ENCODE measurements around the gene GFRA1.

Gene GFRA1

DNA sequence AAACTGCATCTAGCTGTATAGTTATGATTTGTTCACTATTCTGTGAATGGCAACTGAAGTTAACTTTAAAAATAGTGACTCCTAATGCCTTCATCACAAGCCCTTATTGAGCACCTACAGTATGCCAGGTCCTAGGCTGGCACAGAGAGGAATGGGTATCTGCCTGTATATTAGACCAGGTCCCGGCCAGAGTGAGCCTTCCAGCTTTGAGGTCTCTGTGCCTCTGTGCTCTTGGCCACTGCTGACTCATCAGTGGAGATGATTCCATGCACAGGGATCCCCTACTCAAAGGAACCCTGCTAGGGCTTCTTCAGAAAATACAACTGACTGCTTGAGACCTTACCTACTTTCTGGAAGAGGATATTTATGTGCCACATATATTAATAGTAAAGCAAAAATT is 118.4 kb downstream of the GFRA1 start:
- no peaks in the 10 kb centered on the region for H3K9me3 ChIP-seq (ENCODE audit: control insufficient read depth, low read length)
- H3K27me3 ChIP-seq (replicated peaks; ENCODE audit: control insufficient read depth, insufficient read depth, low read length): no peaks in the 10 kb centered on the region
- DNase-seq (ENCODE audit: low read depth): no peak
- no peak overlapping the region for H3K9ac ChIP-seq (ENCODE audit: low read length)
- H3K4me3 ChIP-seq (ENCODE audit: low read length): no peak overlapping the region
- H3K36me3 ChIP-seq (ENCODE audit: control insufficient read depth, insufficient read depth, low read length, severe bottlenecking): no peaks in the 10 kb centered on the region
- H3K4me1 ChIP-seq (ENCODE audit: control insufficient read depth, insufficient read depth, low read length): no peaks in the 10 kb centered on the region

DNA sequence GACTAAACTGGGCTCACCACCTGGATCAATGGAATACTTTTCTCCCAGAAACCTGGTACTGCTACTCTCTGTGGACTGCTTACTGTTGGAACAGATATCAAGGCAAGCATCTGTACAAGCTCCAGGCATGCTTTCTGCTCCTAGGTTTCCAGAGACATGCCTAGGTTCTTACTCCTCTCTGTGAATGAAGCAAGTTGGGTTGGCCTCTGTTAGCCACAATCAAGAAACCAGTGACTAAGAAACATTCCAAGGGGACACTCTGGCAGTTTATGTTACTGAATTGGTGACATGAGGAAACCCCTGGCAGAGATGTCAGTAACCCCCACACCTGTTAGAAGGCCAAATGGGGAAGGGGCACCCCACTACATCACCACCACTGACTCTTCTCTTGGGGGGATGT is 121.9 kb downstream of the GFRA1 start:
- Histone ChIP-seq H3K4me3 (ENCODE audit: low read length) (no peak overlapping the region), H3K36me3 (ENCODE audit: control insufficient read depth, insufficient read depth, low read length, severe bottlenecking) (no peaks in the 10 kb centered on the region), H3K9me3 (ENCODE audit: control insufficient read depth, low read length) (no peaks in the 10 kb centered on the region), H3K9ac (ENCODE audit: low read length) (no peak overlapping the region), H3K4me1 (ENCODE audit: control insufficient read depth, insufficient read depth, low read length) (peaks cover 7% of the 10 kb centered on the region), H3K27me3 (replicated peaks; ENCODE audit: control insufficient read depth, insufficient read depth, low read length) (no peaks in the 10 kb centered on the region)
- no peak for DNase-seq (ENCODE audit: low read depth)

DNA sequence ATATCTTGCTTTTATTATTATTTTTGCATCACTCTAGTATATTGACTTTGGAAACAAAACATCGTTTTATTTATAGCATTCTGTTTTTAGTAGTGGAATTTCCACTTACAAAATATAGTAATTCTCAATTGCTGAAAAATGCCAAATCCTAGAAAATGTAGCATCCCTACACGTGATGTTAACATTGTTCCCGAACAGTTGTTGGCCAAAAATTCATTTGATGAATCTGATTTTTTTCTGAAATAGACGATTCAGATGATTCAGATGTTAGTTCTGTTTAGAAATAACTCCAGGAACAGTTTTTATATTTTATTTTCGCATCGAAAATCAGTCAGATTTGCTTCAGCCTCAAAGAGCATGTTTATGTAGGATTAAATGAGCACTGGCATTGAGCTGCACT is 122.4 kb downstream of the GFRA1 start:
- no peak for DNase-seq (ENCODE audit: low read depth)
- Histone ChIP-seq H3K9me3 (ENCODE audit: control insufficient read depth, low read length) (no peaks in the 10 kb centered on the region), H3K36me3 (ENCODE audit: control insufficient read depth, insufficient read depth, low read length, severe bottlenecking) (no peaks in the 10 kb centered on the region)

DNA sequence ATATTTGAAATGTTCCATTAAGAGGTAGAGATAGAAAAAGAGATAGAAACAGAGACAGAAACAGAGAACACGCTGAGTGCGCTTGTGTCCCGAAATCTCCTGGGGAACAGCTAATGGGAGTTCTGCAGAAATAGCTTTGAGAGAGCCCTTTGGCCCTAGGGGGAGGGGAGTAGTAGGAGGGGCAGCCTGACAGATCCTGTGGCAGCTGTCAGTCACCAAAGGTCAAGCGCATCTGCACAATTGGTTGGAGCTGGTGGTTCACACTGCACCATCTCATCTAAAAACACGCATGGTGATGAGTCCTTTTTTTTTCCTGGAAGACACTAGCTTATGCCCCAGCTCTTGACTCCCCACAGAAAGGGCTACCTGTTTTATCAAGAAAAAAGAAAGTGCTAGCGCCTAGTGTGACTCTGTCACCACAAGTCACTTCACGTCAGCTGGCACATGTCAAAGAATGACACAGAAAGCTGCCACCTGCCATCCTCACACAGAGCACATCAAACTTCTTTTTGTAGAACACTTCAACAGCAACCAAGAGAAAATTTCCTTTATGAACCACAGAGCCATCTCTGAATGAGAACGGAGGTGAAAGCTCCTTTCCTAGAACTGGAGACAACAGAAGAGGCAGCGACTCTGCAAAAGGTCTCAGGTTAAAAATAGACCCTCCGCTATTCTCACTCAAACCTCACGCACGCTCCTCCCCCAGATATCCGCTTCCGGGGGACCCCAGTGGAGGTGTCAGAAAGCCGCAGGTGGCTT is 125.7 kb downstream of the GFRA1 start:
- Histone ChIP-seq H3K27me3 (replicated peaks; ENCODE audit: control insufficient read depth, insufficient read depth, low read length) (no peaks in the 10 kb centered on the region), H3K9ac (ENCODE audit: low read length) (no peak overlapping the region), H3K9me3 (ENCODE audit: control insufficient read depth, low read length) (no peaks in the 10 kb centered on the region), H3K36me3 (ENCODE audit: control insufficient read depth, insufficient read depth, low read length, severe bottlenecking) (no peaks in the 10 kb centered on the region), H3K4me3 (ENCODE audit: low read length) (no peak overlapping the region), H3K4me1 (ENCODE audit: control insufficient read depth, insufficient read depth, low read length) (peaks cover 7% of the 10 kb centered on the region)
- DNase-seq (ENCODE audit: low read depth): no peak

More for the DNA sequence above, 122.4 kb downstream of the GFRA1 start:
- Histone ChIP-seq H3K27me3 (replicated peaks; ENCODE audit: control insufficient read depth, insufficient read depth, low read length) (no peaks in the 10 kb centered on the region), H3K4me3 (ENCODE audit: low read length) (no peak overlapping the region), H3K4me1 (ENCODE audit: control insufficient read depth, insufficient read depth, low read length) (peaks cover 7% of the 10 kb centered on the region), H3K9ac (ENCODE audit: low read length) (no peak overlapping the region)

DNA sequence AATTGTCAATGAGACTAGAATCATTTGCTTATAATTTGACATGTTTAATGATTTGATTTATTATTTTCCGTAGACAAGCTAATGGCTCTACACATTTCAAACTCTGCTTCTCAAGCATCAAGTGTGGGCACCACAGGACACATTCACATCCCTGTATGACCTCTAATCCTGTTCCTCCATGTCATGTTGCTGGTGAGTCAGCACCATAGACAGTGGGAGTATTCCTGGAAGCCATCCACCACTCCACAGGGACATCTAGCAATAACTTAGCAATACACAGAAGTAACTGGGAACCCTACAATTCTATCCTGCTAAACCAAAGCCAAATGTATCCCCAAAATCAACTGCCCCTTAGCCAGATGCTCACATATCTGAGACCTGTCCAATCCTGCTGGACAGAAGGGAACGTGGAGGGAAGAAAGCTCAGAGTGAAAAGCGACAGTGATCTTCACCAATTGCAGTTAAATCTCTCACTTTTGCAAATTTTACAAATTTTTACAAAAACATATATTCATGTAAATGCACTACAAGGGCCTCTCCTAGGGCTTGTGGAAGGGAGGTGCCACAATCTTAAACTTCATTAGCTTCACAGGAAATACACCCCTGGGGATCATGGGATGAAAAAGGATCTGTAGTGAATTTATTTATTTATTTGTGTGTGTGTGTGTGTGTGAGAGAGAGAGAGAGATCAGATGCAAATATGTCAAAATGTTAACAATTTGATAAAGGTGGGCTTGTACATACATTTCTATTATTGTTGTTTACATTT is 126.5 kb downstream of the GFRA1 start:
- DNase-seq (ENCODE audit: low read depth): no peak
- Histone ChIP-seq H3K9me3 (ENCODE audit: control insufficient read depth, low read length) (no peaks in the 10 kb centered on the region), H3K27me3 (replicated peaks; ENCODE audit: control insufficient read depth, insufficient read depth, low read length) (no peaks in the 10 kb centered on the region), H3K9ac (ENCODE audit: low read length) (no peak overlapping the region), H3K36me3 (ENCODE audit: control insufficient read depth, insufficient read depth, low read length, severe bottlenecking) (no peaks in the 10 kb centered on the region), H3K4me3 (ENCODE audit: low read length) (no peak overlapping the region), H3K4me1 (ENCODE audit: control insufficient read depth, insufficient read depth, low read length) (peaks cover 7% of the 10 kb centered on the region)

DNA sequence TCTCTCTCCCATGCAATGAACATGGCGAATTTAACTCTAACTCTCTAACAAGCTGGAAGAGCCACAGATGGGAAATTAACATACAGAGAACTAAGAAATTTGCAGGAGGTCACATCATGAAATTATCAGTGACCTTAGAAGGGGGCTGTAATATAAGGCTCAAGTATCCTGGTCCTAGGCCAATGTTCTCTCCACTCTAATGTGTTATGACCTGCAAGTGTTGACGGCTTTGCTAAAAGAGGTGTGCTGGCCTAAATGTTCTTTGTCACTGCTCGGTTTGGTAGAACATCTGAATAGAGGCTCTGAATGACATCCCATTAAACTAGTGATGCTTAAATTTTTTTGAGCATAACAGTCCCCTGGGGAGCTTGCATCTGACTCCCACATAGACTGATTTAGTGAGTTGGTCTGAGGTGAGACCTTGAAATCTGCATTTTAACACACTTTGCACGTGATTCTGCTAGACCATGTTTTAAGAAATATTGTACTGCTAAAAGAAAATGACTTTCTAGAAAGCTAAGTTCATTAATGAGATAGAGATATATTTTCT is 129.3 kb downstream of the GFRA1 start:
- no peak overlapping the region for H3K4me3 ChIP-seq (ENCODE audit: low read length)
- no peaks in the 10 kb centered on the region for H3K36me3 ChIP-seq (ENCODE audit: control insufficient read depth, insufficient read depth, low read length, severe bottlenecking)
- no peaks in the 10 kb centered on the region for H3K27me3 ChIP-seq (replicated peaks; ENCODE audit: control insufficient read depth, insufficient read depth, low read length)
- peaks cover 7% of the 10 kb centered on the region for H3K4me1 ChIP-seq (ENCODE audit: control insufficient read depth, insufficient read depth, low read length)
- H3K9ac ChIP-seq (ENCODE audit: low read length): no peak overlapping the region
- DNase-seq (ENCODE audit: low read depth): no peak
- H3K9me3 ChIP-seq (ENCODE audit: control insufficient read depth, low read length): no peaks in the 10 kb centered on the region

DNA sequence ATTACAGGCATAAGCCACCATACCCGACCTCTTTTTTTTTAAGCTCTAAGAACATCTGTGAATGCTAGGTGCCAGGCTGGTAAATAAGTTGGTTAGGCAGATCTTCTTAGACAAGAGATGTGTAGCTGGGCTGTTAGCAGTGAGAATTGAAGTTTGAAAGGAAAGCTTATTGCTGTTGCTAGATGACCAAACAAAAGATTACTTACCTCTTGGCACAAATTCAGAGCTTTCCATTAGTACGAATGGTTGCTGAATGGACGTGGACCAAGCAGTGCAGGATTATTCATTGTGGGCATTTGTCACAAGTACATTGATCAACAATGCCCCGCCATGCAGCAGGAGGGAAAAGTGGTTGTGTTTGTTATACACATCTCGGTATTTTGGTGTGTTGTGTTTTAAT is 131.2 kb downstream of the GFRA1 start:
- DNase-seq (ENCODE audit: low read depth): no peak
- no peaks in the 10 kb centered on the region for H3K36me3 ChIP-seq (ENCODE audit: control insufficient read depth, insufficient read depth, low read length, severe bottlenecking)
- H3K27me3 ChIP-seq (replicated peaks; ENCODE audit: control insufficient read depth, insufficient read depth, low read length): no peaks in the 10 kb centered on the region
- H3K9ac ChIP-seq (ENCODE audit: low read length): no peak overlapping the region
- no peaks in the 10 kb centered on the region for H3K9me3 ChIP-seq (ENCODE audit: control insufficient read depth, low read length)
- H3K4me1 ChIP-seq (ENCODE audit: control insufficient read depth, insufficient read depth, low read length): peaks cover 7% of the 10 kb centered on the region
- no peak overlapping the region for H3K4me3 ChIP-seq (ENCODE audit: low read length)

DNA sequence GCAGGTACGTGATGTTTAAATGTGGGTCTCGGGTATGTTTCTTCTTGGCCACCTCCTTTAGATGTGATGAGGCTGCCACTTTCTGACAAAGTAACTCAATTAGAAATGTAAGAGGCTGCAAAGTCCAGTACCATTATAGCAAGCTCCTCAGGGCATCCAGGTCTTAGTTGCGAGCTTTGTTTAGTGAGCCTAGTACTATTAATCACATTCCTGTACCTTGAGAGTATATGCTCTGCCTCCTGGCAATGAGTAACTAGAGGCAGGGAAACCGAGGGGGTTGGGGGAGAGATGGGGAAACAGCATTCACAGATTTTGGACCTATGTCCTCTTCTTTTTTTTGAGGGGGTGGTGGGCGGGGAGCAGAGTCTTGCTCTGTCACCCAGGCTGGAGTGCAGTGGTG is 131.8 kb downstream of the GFRA1 start:
- Histone ChIP-seq H3K9ac (ENCODE audit: low read length) (no peak overlapping the region), H3K9me3 (ENCODE audit: control insufficient read depth, low read length) (no peaks in the 10 kb centered on the region), H3K27me3 (replicated peaks; ENCODE audit: control insufficient read depth, insufficient read depth, low read length) (no peaks in the 10 kb centered on the region), H3K4me3 (ENCODE audit: low read length) (no peak overlapping the region), H3K4me1 (ENCODE audit: control insufficient read depth, insufficient read depth, low read length) (peaks cover under 1% of the 10 kb centered on the region), H3K36me3 (ENCODE audit: control insufficient read depth, insufficient read depth, low read length, severe bottlenecking) (no peaks in the 10 kb centered on the region)
- DNase-seq (ENCODE audit: low read depth): no peak

DNA sequence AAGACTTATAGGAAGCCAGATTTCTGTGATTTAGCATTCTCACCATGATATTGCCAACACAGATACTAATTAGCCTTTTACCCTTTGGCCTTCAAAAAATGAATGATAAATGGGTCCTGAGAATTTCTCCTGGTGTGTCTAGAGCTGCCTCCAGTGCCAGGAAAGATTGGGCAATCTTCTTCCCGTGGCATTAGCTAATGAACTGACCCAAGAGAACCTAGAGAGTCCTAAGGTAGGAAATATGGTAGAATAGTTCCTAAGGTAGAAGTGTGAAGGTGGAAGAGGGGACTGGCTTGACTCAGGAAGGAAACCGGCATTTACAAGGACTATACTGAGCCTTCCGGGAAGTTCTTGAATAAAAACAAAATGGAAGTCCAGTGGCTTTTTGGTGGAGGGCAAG is 133.1 kb downstream of the GFRA1 start:
- H3K4me3 ChIP-seq (ENCODE audit: low read length): no peak overlapping the region
- H3K9ac ChIP-seq (ENCODE audit: low read length): no peak overlapping the region
- no peaks in the 10 kb centered on the region for H3K27me3 ChIP-seq (replicated peaks; ENCODE audit: control insufficient read depth, insufficient read depth, low read length)
- DNase-seq (ENCODE audit: low read depth): no peak
- no peaks in the 10 kb centered on the region for H3K36me3 ChIP-seq (ENCODE audit: control insufficient read depth, insufficient read depth, low read length, severe bottlenecking)
- H3K4me1 ChIP-seq (ENCODE audit: control insufficient read depth, insufficient read depth, low read length): peaks cover under 1% of the 10 kb centered on the region
- H3K9me3 ChIP-seq (ENCODE audit: control insufficient read depth, low read length): no peaks in the 10 kb centered on the region

DNA sequence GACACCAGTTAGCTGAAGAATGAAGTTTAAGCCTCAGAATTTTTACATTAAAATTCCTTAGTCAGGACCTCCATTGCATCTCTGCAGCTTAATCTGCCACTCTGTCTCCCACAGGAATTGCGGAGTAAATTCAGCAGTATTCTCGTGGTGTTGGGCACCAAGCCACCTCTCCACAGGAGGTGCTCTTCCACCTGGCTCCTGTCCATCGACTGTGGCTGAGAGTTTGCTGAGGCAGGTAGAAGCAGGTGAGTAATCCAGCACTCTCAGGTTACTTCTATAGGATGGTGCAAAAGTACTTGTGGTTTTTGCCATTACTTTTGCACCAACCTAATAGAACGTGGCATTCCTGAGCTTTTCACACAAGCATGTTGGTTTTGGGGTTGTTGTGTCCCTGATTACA is 134.1 kb downstream of the GFRA1 start:
- no peak for DNase-seq (ENCODE audit: low read depth)
- peaks cover 8% of the 10 kb centered on the region for H3K4me1 ChIP-seq (ENCODE audit: control insufficient read depth, insufficient read depth, low read length)
- H3K9me3 ChIP-seq (ENCODE audit: control insufficient read depth, low read length): no peaks in the 10 kb centered on the region
- H3K9ac ChIP-seq (ENCODE audit: low read length): no peak overlapping the region
- no peaks in the 10 kb centered on the region for H3K36me3 ChIP-seq (ENCODE audit: control insufficient read depth, insufficient read depth, low read length, severe bottlenecking)
- H3K4me3 ChIP-seq (ENCODE audit: low read length): no peak overlapping the region
- H3K27me3 ChIP-seq (replicated peaks; ENCODE audit: control insufficient read depth, insufficient read depth, low read length): no peaks in the 10 kb centered on the region

DNA sequence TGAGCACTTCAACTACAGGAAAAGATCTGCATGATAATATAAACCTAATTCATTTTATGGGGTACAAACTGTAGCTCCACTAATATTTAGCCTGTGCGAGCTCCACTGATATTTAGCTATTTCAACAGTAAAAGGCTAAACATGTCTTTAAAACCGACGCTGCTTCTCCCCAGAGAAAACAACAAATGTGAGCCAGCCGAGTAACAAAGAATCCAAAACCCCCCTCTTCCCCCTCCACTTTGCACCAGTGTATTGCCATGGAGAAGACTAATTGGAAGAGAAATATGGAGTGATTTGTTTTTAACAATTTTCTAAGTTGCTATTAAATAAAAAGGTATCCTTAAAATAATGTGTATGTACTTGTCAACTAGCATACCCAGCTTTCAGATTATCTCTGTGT is 136.7 kb downstream of the GFRA1 start:
- no peak overlapping the region for H3K9ac ChIP-seq (ENCODE audit: low read length)
- no peaks in the 10 kb centered on the region for H3K27me3 ChIP-seq (replicated peaks; ENCODE audit: control insufficient read depth, insufficient read depth, low read length)
- H3K9me3 ChIP-seq (ENCODE audit: control insufficient read depth, low read length): no peaks in the 10 kb centered on the region
- H3K4me1 ChIP-seq (ENCODE audit: control insufficient read depth, insufficient read depth, low read length): peaks cover 8% of the 10 kb centered on the region
- no peak overlapping the region for H3K4me3 ChIP-seq (ENCODE audit: low read length)
- DNase-seq (ENCODE audit: low read depth): no peak
- H3K36me3 ChIP-seq (ENCODE audit: control insufficient read depth, insufficient read depth, low read length, severe bottlenecking): no peaks in the 10 kb centered on the region

Data from adipocyte (in vitro differentiated cells).